Measurements from ENCODE around the gene NME3.

Gene NME3

GRCh38 chr16:1766231-1766630, 5.1 kb downstream of the NME3 start:
- in situ Hi-C loops (cut with HindIII; ENCODE audit: low pct_ligation_motif_present, low sequenced_read_pairs), result no loop called here
- no peak for TF ChIP-seq CTCF (IDR thresholded peaks at IDR 0.05; ENCODE audit: low read depth, low read length, missing control alignments)
- H3K36me3 ChIP-seq (replicated peaks), result peaks cover 76% of the 10 kb centered on the region
- H3K4me3 ChIP-seq (ENCODE audit: low read depth, low read length), result no peak overlapping the region
- H3K27ac ChIP-seq, result no peak overlapping the region
- H3K27me3 ChIP-seq (replicated peaks), result no peaks in the 10 kb centered on the region
- DNase-seq, result no peak

GRCh38 chr16:1765826-1766225, 5.5 kb downstream of the NME3 start:
- in situ Hi-C loops (cut with HindIII; ENCODE audit: low pct_ligation_motif_present, low sequenced_read_pairs), result no loop called here
- peaks cover 80% of the 10 kb centered on the region for H3K36me3 ChIP-seq (replicated peaks)
- H3K27me3 ChIP-seq (replicated peaks), result no peaks in the 10 kb centered on the region
- H3K27ac ChIP-seq, result no peak overlapping the region
- no peak for TF ChIP-seq CTCF (IDR thresholded peaks at IDR 0.05; ENCODE audit: low read depth, low read length, missing control alignments)
- no peak for DNase-seq
- H3K4me3 ChIP-seq (ENCODE audit: low read depth, low read length), result no peak overlapping the region

- no peaks in the 10 kb centered on the region for H3K27me3 ChIP-seq (replicated peaks)
- H3K36me3 ChIP-seq (replicated peaks), result peaks cover 83% of the 10 kb centered on the region
- no peak overlapping the region for H3K27ac ChIP-seq
- DNase-seq, result no peak
- in situ Hi-C loops (cut with HindIII; ENCODE audit: low pct_ligation_motif_present, low sequenced_read_pairs), result no loop called here
- no peak overlapping the region for H3K4me3 ChIP-seq (ENCODE audit: low read depth, low read length)
- TF ChIP-seq CTCF (IDR thresholded peaks at IDR 0.05; ENCODE audit: low read depth, low read length, missing control alignments), result no peak
Measured at GRCh38 chr16:1764971-1765370, 6.4 kb downstream of the NME3 start.

GRCh38 chr16:1763521-1764511, 7.5 kb downstream of the NME3 start:
- Histone ChIP-seq H3K27me3 (replicated peaks) (no peaks in the 10 kb centered on the region), H3K36me3 (replicated peaks) (peaks cover 80% of the 10 kb centered on the region), H3K27ac (no peak overlapping the region), H3K4me3 (ENCODE audit: low read depth, low read length) (no peak overlapping the region)
- peak; percentile 76 for TF ChIP-seq CTCF (IDR thresholded peaks at IDR 0.05; ENCODE audit: low read depth, low read length, missing control alignments)
- in situ Hi-C loops (cut with HindIII; ENCODE audit: low pct_ligation_motif_present, low sequenced_read_pairs), result no loop called here
- DNase-seq, result no peak

- in situ Hi-C loops (cut with HindIII; ENCODE audit: low pct_ligation_motif_present, low sequenced_read_pairs), result no loop called here
- Histone ChIP-seq H3K27ac (no peak overlapping the region), H3K36me3 (replicated peaks) (peaks cover 80% of the 10 kb centered on the region), H3K4me3 (ENCODE audit: low read depth, low read length) (no peak overlapping the region), H3K27me3 (replicated peaks) (no peaks in the 10 kb centered on the region)
- no peak for DNase-seq
- TF ChIP-seq CTCF (IDR thresholded peaks at IDR 0.05; ENCODE audit: low read depth, low read length, missing control alignments), result no peak
Measured at GRCh38 chr16:1762879-1763520, 8.3 kb downstream of the NME3 start.
